Tibial nerve (tissue), 4 donors: ENCODE measurements around the gene SHROOM3.

Experiments used
- EP300 ChIP-seq, 2 donors: sonication (generic); formaldehyde crosslinking; IDR thresholded peaks; one replicate each; pipeline ENCODE4 v1.6.1; 2017; ENCODE audit warnings: antibody characterized with exemption in 2 of 2, mild to moderate bottlenecking in 1 of 2
- POLR2A ChIP-seq, 2 donors: fragments of 450-650 bp; IDR thresholded peaks; one replicate each; pipeline ENCODE4 v1.6.1; 2017; ENCODE audit warnings: antibody characterized with exemption in 2 of 2, mild to moderate bottlenecking in 2 of 2, moderate library complexity in 2 of 2
- TF ChIP-seq, protein P1 (sequence below), 5 experiments: fragments of 200-600 bp in 3 of 5; fragments of 450-650 bp in 2 of 5; sonication (generic) in 3 of 5; IDR thresholded peaks; one replicate each; pipeline ENCODE4 v1.5.1; 2016 to 2019; ENCODE audit warnings: antibody characterized with exemption in 5 of 5, mild to moderate bottlenecking in 3 of 5, moderate library complexity in 2 of 5

- TF ChIP-seq POLR2A (IDR thresholded peaks at IDR 0.05) (no peak), EP300 (IDR thresholded peaks at IDR 0.05) (peak in 1 of 2 donors; percentile 16)
- TF ChIP-seq, protein P1, sequence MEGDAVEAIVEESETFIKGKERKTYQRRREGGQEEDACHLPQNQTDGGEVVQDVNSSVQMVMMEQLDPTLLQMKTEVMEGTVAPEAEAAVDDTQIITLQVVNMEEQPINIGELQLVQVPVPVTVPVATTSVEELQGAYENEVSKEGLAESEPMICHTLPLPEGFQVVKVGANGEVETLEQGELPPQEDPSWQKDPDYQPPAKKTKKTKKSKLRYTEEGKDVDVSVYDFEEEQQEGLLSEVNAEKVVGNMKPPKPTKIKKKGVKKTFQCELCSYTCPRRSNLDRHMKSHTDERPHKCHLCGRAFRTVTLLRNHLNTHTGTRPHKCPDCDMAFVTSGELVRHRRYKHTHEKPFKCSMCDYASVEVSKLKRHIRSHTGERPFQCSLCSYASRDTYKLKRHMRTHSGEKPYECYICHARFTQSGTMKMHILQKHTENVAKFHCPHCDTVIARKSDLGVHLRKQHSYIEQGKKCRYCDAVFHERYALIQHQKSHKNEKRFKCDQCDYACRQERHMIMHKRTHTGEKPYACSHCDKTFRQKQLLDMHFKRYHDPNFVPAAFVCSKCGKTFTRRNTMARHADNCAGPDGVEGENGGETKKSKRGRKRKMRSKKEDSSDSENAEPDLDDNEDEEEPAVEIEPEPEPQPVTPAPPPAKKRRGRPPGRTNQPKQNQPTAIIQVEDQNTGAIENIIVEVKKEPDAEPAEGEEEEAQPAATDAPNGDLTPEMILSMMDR (IDR thresholded peaks at IDR 0.05): no peak
Observed at GRCh38 chr4:76704133-76704881, 269.3 kb downstream of the SHROOM3 start.
